GM18868 (cell line): Measurements from ENCODE around the gene PET117.
"Not testable (repeated sequence)": the region's sequence is repeated elsewhere in the genome, so short reads cannot be mapped to it uniquely, and the experiment has no call there.

Experiments used
- ATAC-seq: cut with Tn5 transposase; IDR thresholded peaks from one replicate; pipeline ENCODE4 v1.9.1; 2021; ENCODE audit warnings: mild to moderate bottlenecking, moderate library complexity; ENCODE audit not compliant: unreplicated experiment

Gene PET117

DNA sequence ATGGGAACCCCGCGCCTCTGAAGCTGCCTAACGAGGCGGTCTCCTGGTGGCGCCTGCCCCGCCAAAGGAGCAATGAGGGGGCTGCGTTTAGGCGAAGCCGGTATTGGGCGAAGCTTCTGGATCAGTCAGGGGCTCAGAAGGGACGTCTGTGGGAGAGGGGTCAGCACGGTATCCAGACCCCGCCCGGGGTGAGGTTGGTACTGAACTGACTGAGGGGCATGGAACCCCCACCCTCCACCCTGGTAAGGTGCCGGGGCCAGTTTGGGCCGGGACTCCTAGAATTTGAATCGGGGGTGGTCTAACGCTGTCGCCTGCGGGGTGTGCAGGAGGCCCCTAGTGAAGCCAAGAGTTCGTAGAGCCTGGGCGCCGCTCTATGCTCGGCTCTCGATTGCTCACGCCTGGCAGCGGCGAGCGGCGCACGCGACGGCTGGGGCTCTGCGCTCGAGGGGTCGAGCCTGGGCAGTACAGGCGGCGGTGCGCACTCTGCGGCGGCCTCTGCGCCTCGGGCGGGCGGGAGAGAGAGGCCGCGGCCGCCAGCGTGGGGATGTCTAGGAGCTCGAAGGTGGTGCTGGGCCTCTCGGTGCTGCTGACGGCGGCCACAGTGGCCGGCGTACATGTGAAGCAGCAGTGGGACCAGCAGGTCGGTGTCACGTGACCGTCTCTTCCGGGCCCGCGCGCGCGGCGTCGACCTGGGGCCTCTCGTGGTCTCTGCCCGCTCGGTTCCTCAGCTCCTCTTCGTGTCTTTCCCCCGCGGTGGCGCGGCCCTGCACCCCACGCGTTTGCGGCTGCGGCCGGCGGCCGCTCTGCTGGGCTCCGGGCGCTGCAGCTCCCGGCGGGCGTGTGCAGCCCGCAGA lies at the start of gene PET117, which contains the start of gene KAT14:
PET117 (plus strand) TSS at position 452 of the 854 bp plus-strand sequence; CDS start at position 545, 93 bp downstream.
KAT14 (plus strand) TSS at position 452 of the 854 bp plus-strand sequence. CDS start 4,798 bp downstream, outside the sequence.
- peak; percentile 89 for ATAC-seq

GRCh38 chr20:18088298-18088697 lies 49.4 kb upstream of the PET117 start:
- not testable (repeated sequence) for ATAC-seq

DNA sequence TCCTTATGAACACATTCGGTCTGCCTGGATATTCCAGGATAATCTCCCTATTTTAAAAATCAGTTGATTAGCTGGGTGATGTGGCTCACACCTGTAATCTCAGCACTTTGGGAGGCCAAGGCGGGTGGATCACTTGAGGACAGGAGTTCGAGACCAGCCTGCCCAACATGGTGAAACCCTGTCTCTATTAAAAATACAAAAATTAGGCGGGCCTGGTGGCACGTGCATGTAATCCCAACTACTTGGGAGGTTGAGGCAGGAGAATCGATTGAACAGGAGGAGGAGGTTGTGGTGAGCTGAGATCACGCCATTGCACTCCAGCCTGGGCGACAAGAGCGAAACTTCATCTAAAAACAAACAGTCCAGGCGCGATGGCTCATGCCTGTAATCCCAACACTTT lies 48.8 kb upstream of the PET117 start:
- ATAC-seq: not testable (repeated sequence)

DNA sequence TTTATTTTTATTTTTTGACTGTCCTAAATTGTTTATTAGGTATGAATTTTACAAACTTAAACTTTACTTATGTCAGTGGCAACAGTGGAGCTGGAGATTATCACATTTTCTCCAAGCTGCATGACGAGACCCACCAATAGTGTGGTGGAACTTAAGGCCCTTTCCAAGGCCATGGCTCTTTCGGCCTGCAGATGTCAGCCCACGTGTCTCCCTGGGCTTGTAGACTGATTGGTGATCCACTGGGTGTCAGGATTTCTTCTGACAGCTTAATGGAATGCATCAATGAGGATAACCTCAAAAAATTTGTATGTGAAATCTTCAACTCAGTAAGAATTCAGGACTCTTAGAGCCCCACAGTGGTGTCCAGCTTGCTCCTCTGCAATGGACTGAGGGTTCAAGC lies 47.6 kb upstream of the PET117 start:
- ATAC-seq: no peak

- ATAC-seq: no peak
These were observed 47.2 kb upstream of the PET117 start for GRCh38 chr20:18090477-18090876.

- no peak for ATAC-seq
These were observed 46.0 kb upstream of the PET117 start for GRCh38 chr20:18091623-18092022.

- no peak for ATAC-seq
These were observed 44.8 kb upstream of the PET117 start for GRCh38 chr20:18092890-18093289.

GRCh38 chr20:18093388-18093787 lies 44.3 kb upstream of the PET117 start:
- no peak for ATAC-seq

- ATAC-seq: no peak
These were observed 43.5 kb upstream of the PET117 start for GRCh38 chr20:18094191-18094590.

GRCh38 chr20:18100569-18100968 lies 37.1 kb upstream of the PET117 start:
- not testable (repeated sequence) for ATAC-seq

DNA sequence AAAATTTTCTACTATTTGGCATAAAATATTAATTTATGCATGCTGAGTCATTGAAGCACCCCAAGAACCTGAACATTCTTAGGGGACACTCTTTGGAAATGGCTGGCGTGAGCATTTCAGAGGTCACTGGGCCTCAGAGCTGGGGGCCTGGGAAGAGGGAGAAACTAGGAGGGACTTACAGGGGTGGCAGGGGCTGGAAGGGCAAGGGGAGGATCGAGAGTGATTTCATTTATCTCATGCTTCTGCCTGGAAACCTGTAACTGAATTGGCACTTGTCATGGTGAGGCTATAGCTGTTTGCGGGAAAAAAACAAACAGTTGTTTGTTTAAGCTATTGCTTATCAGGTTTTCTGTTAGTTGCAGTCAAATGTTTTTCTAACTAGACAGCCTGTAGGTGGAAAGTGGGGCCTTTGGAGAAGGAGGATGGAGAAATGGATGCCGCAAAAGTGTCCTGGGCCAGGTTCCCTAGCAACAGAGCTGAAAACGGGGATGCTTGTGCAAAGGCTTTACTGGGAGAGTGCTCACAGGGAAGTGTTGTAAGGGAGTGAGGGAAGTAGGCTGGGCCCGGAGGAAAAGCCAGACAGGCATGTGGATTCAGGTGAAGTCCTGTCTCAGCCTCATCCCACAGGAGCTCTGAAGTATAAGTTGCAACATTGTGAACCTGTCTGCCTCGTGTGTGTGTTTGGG lies 36.4 kb upstream of the PET117 start:
- ATAC-seq: no peak

DNA sequence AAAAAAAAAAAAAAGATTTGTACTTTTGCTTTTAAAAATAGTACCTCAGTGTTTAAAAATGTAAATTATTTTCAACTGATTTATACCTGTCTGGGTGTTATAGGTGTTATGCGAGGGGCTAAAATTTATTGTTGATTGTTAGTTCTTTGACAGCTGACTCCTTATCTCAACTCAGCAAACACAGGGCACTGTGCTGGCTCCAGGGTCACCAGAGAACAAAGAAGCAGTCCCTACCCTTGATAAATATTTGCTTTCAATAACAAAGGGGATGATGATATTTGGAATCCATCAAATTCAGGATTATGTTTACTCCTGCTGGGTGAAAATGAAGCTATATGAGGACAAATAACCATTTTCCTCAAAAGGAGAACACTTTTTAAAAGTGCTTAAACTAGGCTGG lies 34.2 kb upstream of the PET117 start:
- ATAC-seq: no peak

- ATAC-seq: no peak
These were observed 29.3 kb upstream of the PET117 start for GRCh38 chr20:18108326-18108725.

DNA sequence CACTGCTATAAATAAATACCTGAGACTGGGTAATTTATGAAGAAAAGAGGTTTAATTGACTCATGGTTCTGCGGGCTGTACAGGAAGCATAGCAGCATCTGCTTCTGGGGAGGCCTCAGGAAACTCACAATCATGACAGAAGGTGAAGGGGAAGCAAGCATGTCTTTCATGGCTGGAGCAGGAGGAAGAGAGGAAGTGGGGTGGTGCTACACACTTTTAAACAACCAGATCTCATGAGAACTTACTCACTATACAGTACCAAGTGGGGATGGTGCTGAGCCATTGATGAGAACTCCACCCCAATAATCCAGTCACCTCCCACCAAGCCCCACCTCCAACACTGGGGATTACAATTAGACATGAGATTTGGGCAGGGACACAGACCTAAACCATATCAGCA lies 9.1 kb upstream of the PET117 start:
- ATAC-seq: not testable (repeated sequence)

DNA sequence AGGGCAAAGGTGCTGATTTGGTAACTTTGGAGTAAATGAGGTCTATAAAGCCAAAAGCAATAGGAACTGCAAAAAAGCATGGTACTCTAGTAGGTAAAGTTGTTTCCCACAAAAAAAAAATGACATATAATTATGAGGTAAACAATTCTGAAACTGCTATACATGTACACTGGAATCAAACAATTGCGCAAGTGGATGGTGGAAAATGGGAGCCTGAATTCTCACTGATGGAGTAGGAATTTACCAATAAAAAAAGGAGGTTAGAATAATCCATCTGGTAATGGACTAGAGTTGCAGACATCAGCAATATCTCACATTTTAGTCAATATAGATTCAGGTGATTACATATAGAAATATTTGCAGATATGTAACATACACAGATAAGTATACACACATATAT lies 5.0 kb upstream of the PET117 start:
- ATAC-seq: no peak

- no peak for ATAC-seq
These were observed 3.7 kb upstream of the PET117 start for GRCh38 chr20:18133962-18134361.

GRCh38 chr20:18138266-18138582 lies 561 bp downstream of the PET117 start:
- no peak for ATAC-seq

DNA sequence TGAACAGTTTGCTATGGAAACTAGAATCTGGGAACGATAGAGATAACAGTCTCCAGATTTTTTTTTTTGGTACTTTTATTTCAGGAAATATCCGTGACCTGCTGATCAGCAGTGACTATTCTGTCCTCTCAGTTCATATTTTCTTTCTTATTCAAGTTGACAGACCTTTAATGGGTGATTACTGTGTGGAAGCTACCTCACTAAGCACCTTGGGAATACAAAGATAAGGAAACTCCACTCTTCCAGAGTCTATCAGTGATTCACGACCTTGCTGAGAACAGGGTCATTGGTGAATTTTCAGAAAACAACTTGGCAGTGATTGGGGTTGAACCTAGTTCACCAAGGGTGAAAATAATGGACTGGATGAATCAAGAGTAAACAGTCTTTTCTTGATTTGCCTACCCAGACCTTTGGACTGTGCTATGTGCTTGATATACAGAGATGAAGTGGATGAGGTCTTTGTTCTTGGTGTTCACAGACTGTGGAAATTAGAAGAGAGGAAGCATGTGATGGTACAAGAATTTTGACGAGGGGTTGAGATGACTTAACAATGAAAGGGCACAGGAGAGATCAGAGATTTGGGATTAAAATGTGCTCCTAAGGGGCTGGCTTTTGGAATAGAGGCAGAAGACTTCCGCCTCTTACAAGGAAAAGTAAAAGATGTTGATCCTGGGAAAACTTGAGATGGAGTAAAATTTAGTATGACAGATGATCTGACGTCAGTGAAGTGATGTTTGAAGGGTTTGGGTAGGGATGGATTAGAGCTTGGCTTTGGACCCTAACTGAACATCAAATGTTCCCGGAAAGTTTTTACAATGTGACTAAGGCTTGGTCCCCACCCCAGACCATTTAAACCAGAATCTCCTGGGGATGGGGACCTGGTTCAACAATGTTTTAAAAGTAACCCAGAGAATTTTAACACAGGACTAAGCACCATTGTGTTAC lies 1.2 kb downstream of the PET117 start:
- ATAC-seq: no peak

DNA sequence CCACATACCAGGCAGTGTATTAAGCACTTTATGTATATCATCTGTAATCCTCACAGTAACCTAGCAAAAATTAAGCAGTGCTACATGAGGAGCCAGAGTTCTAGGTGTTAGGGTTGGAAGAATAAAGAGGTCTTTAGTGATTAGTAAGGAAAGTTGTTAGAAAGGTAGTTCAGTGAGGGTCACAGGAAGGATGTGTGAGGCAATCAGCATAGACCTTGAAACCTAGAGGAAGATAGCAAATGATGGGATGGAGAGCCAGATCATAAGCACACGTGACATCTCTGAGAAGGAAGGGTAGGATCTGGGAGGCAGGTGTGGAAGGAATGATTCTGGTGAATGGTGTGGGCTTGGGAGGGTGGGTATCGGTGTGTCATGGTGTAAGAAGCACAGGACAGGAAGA lies 2.2 kb downstream of the PET117 start:
- ATAC-seq: no peak

- no peak for ATAC-seq
These were observed 7.0 kb downstream of the PET117 start for GRCh38 chr20:18144541-18145099.

DNA sequence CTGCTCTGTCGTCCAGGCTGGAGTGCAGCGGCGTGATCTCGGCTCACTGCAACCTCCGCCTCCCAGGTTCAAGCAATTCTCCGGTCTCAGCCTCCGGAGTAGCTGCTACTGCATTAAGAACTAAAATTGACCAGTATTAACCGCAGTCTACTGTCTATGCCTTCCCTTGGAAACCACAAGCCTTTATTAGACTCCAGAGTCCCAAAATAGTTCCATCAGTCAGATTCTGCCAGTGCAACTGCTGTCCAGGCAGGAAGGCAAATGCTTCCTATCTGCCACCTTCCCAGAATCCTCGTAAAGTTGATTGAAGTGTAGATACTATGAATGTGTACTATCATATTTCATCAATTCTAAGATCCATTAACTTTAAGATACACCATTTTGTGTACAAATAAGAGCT lies 16.7 kb downstream of the PET117 start:
- no peak for ATAC-seq
